Small intestine (tissue), 7 donors: ENCODE measurements around the gene MORC2. TPM values are rescaled to one million over a fixed set of nuclear protein-coding genes. Genes with fewer than 3 reads are reported as not detected.

Experiments used
- DNase-seq, 2 donors: peaks; one replicate each; pipeline versions ENCODE4 v3.0.0 to v3.0.0-alpha.2; 2013
- FAIRE-seq: peaks from 2 replicates; lab custom pipeline; 2012; peaks lifted over from hg19 to GRCh38; lab: Jason Lieb, UNC
- H3K27ac ChIP-seq, 3 donors: one replicate each; pipeline ENCODE4 v1.5.1; 2013; ENCODE audit warnings: low read length in 2 of 3, mild to moderate bottlenecking in 2 of 3, control low read depth in 1 of 3, inconsistent platforms in 1 of 3, low read depth in 1 of 3, moderate library complexity in 1 of 3
- H3K27me3 ChIP-seq, 3 donors: one replicate each; pipeline ENCODE4 v1.6.1; 2013; ENCODE audit warnings: low read length in 3 of 3, inconsistent platforms in 1 of 3; ENCODE audit not compliant: control insufficient read depth in 3 of 3, insufficient read depth in 3 of 3
- H3K36me3 ChIP-seq, 3 donors: one replicate each; pipeline ENCODE4 v1.6.1; 2013; ENCODE audit warnings: low read length in 3 of 3, inconsistent platforms in 1 of 3, low read depth in 1 of 3, mild to moderate bottlenecking in 1 of 3, moderate library complexity in 1 of 3; ENCODE audit not compliant: control insufficient read depth in 3 of 3, insufficient read depth in 2 of 3
- H3K4me1 ChIP-seq, 3 donors: one replicate each; pipeline ENCODE4 v1.6.1; 2013; ENCODE audit warnings: low read length in 2 of 3, inconsistent platforms in 1 of 3, low read depth in 1 of 3, mild to moderate bottlenecking in 1 of 3, moderate library complexity in 1 of 3; ENCODE audit not compliant: control insufficient read depth in 3 of 3, insufficient read depth in 2 of 3
- H3K4me3 ChIP-seq, 3 donors: one replicate each; pipeline ENCODE4 v1.5.1; 2013; ENCODE audit warnings: low read length in 3 of 3, control low read depth in 1 of 3, inconsistent platforms in 1 of 3, low read depth in 1 of 3, mild to moderate bottlenecking in 1 of 3, moderate library complexity in 1 of 3
- H3K9me3 ChIP-seq, 2 donors: one replicate each; pipeline ENCODE4 v1.6.1; 2013; ENCODE audit warnings: low read depth in 1 of 2, low read length in 1 of 2; ENCODE audit not compliant: control insufficient read depth in 2 of 2, insufficient read depth in 1 of 2
- WGBS, 3 donors: extraction: QIAGEN DNeasy Blood & Tissue Kit; methylation state at CpG; one replicate each; pipeline ENCODE4 v1.1.7; 2013; 5-methylcytosine and 5-hydroxymethylcytosine counted together
- polyA plus RNA-seq, 4 donors: library from polyadenylated mRNA; stranded (reverse) in 3 of 4; unstranded in 1 of 4; fragments of 200-250 nt in 3 of 4; fragments of 120-200 nt in 1 of 4; gene quantifications; one replicate each; pipeline versions ENCODE4 v1.2.1 to v1.2.3, GENCODE V29; 2013
- donor health status: healthy with polysubstance abuse.
- donor health status: control.
- donor health status: control.
- donor health status: Bipolar disorder and iron deficiency.
- donor health status: healthy.

The MORC2 gene
- polyA plus RNA-seq, 4 donors, result 13.6 to 28.4 (median 20.1) TPM

GRCh38 chr22:30934053-30934452 lies 34.5 kb downstream of the MORC2 start:
- DNase-seq, result no peak
- Histone ChIP-seq H3K27me3 (no peaks in the 10 kb centered on the region), H3K9me3 (no peaks in the 10 kb centered on the region), H3K4me3 (no peak overlapping the region), H3K36me3 (peaks cover 22 to 78% (median 46%) of the 10 kb centered on the region in 3 donors), H3K4me1 (no peaks in the 10 kb centered on the region), H3K27ac (no peak overlapping the region)
- FAIRE-seq, result no peak
- 96% methylated on average over 8 of the region's 8 CpGs for whole genome bisulfite sequencing, 3 donors

- Histone ChIP-seq H3K4me1 (no peaks in the 10 kb centered on the region), H3K36me3 (peaks cover 22 to 73% (median 46%) of the 10 kb centered on the region in 3 donors), H3K27me3 (no peaks in the 10 kb centered on the region), H3K27ac (no peak overlapping the region), H3K9me3 (no peaks in the 10 kb centered on the region), H3K4me3 (no peak overlapping the region)
- FAIRE-seq (no peak), DNase-seq (no peak)
- WGBS, 3 donors, result 89 to 91% (median 90%) methylated on average over 7 of the region's 7 CpGs
Measured at GRCh38 chr22:30933457-30933856, 35.1 kb downstream of the MORC2 start.

- Histone ChIP-seq H3K27ac (no peak overlapping the region), H3K4me3 (no peak overlapping the region), H3K27me3 (no peaks in the 10 kb centered on the region), H3K36me3 (peaks cover 20 to 77% (median 44%) of the 10 kb centered on the region in 3 donors), H3K9me3 (no peaks in the 10 kb centered on the region), H3K4me1 (no peaks in the 10 kb centered on the region)
- WGBS, 3 donors, result 96 to 98% (median 96%) methylated on average over 16 of the region's 16 CpGs
- DNase-seq (no peak), FAIRE-seq (no peak)
Measured at GRCh38 chr22:30932661-30933060, 35.9 kb downstream of the MORC2 start.

GRCh38 chr22:30931541-30932300 lies 36.9 kb downstream of the MORC2 start:
- Histone ChIP-seq H3K27ac (no peak overlapping the region), H3K36me3 (peaks cover 10 to 77% (median 42%) of the 10 kb centered on the region in 3 donors), H3K4me1 (no peaks in the 10 kb centered on the region), H3K4me3 (no peak overlapping the region), H3K27me3 (no peaks in the 10 kb centered on the region), H3K9me3 (no peaks in the 10 kb centered on the region)
- WGBS, 3 donors, result 95 to 97% (median 95%) methylated on average over 4 of the region's 4 CpGs
- FAIRE-seq (no peak), DNase-seq (no peak)

GRCh38 chr22:30930228-30930627 lies 38.3 kb downstream of the MORC2 start:
- Histone ChIP-seq H3K9me3 (no peaks in the 10 kb centered on the region), H3K4me1 (no peaks in the 10 kb centered on the region), H3K36me3 (peaks cover 9 to 84% (median 42%) of the 10 kb centered on the region in 3 donors), H3K27me3 (no peaks in the 10 kb centered on the region), H3K27ac (no peak overlapping the region), H3K4me3 (no peak overlapping the region)
- FAIRE-seq (no peak), DNase-seq (no peak)
- 94 to 98% (median 96%) methylated on average over 3 of the region's 3 CpGs for WGBS, 3 donors

GRCh38 chr22:30928401-30928800 lies 40.2 kb downstream of the MORC2 start:
- FAIRE-seq, result no peak
- no peaks in the 10 kb centered on the region for H3K9me3 ChIP-seq
- WGBS, 3 donors, result 96 to 99% (median 97%) methylated on average over 6 of the region's 6 CpGs
- H3K4me3 ChIP-seq, result no peak overlapping the region
- H3K36me3 ChIP-seq, result peaks cover 4 to 78% (median 29%) of the 10 kb centered on the region in 3 donors
- no peaks in the 10 kb centered on the region for H3K27me3 ChIP-seq
- H3K27ac ChIP-seq, result no peak overlapping the region
- H3K4me1 ChIP-seq, result no peaks in the 10 kb centered on the region
- DNase-seq, result no peak

GRCh38 chr22:30927806-30928205 lies 40.8 kb downstream of the MORC2 start:
- H3K27ac ChIP-seq, result no peak overlapping the region
- no peak for DNase-seq
- H3K36me3 ChIP-seq, result peaks cover 4 to 76% (median 23%) of the 10 kb centered on the region in 3 donors
- no peak overlapping the region for H3K4me3 ChIP-seq
- no peaks in the 10 kb centered on the region for H3K9me3 ChIP-seq
- no peak for FAIRE-seq
- 95 to 96% (median 96%) methylated on average over 10 of the region's 10 CpGs for WGBS, 3 donors
- H3K27me3 ChIP-seq, result no peaks in the 10 kb centered on the region
- H3K4me1 ChIP-seq, result no peaks in the 10 kb centered on the region

GRCh38 chr22:30926706-30927105 lies 41.9 kb downstream of the MORC2 start:
- DNase-seq, result no peak
- H3K4me3 ChIP-seq, result no peak overlapping the region
- no peaks in the 10 kb centered on the region for H3K27me3 ChIP-seq
- WGBS, 3 donors, result 87 to 95% (median 90%) methylated on average over 4 of the region's 4 CpGs
- no peak overlapping the region for H3K27ac ChIP-seq
- peaks cover 0 to 5% (median 0%) of the 10 kb centered on the region in 3 donors for H3K4me1 ChIP-seq
- H3K36me3 ChIP-seq, result peaks cover 4 to 65% (median 15%) of the 10 kb centered on the region in 3 donors
- FAIRE-seq, result no peak
- no peaks in the 10 kb centered on the region for H3K9me3 ChIP-seq
